GM19351 (cell line): ENCODE data around the gene OR5K3.
A peak's percentile ranks its signal among the peaks of the same experiment; 100 is the strongest.
"Not testable (repeated sequence)": the region's sequence is repeated elsewhere in the genome, so short reads cannot be mapped to it uniquely, and the experiment has no call there.

Experiments
- ATAC-seq: cut with Tn5 transposase; IDR thresholded peaks from one replicate; pipeline ENCODE4 v1.9.1; 2021; ENCODE audit warnings: mild to moderate bottlenecking, moderate library complexity; ENCODE audit not compliant: unreplicated experiment

Gene OR5K3, protein sequence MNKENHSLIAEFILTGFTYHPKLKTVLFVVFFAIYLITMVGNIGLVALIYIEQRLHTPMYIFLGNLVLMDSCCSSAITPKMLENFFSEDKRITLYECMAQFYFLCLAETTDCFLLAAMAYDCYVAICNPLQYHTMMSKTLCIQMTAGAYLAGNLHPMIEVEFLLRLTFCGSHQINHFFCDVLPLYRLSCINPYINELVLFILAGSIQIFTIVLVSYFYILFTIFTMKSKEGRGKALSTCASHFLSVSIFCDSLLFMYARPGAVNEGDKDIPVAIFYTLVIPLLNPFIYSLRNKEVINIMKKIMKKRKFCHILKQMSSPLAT

GRCh38 chr3:98390366-98390765, at the start of gene OR5K3:
OR5K3 (plus strand) TSS chr3:98390666; CDS start chr3:98390666, 0 bp downstream.
- ATAC-seq, result no peak

GRCh38 chr3:98341758-98342157, 48.7 kb upstream of the OR5K3 start:
- ATAC-seq, result no peak

GRCh38 chr3:98343647-98344507, 46.6 kb upstream of the OR5K3 start:
- ATAC-seq, result peak; percentile 69

- ATAC-seq, result no peak
Observed at GRCh38 chr3:98350082-98350481, 40.4 kb upstream of the OR5K3 start.

DNA sequence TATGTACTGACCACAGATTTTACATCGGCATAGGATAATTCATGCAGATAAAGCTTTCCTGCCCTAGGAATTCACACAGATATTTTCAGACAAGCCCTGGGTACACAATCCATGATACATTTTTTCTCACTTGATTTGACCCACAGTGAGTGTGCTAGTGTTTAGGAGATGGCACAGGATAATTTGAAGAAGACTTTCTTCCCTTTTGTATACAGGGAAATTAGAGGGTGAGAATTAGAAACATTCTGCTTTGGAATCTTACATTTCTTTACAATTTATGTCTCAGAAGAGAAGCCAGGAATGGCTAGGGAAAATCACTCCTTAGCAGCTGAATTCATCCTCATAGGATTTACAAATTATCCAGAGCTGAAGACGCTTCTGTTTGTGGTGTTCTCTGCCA, 36.9 kb upstream of the OR5K3 start, which contains the start of gene OR5K4:
OR5K4 (plus strand) TSS at position 301 of the 400 bp plus-strand sequence; CDS start at position 301, 0 bp downstream.
- ATAC-seq, result no peak

- ATAC-seq, result no peak
Observed at GRCh38 chr3:98359250-98359649, 31.2 kb upstream of the OR5K3 start.

DNA sequence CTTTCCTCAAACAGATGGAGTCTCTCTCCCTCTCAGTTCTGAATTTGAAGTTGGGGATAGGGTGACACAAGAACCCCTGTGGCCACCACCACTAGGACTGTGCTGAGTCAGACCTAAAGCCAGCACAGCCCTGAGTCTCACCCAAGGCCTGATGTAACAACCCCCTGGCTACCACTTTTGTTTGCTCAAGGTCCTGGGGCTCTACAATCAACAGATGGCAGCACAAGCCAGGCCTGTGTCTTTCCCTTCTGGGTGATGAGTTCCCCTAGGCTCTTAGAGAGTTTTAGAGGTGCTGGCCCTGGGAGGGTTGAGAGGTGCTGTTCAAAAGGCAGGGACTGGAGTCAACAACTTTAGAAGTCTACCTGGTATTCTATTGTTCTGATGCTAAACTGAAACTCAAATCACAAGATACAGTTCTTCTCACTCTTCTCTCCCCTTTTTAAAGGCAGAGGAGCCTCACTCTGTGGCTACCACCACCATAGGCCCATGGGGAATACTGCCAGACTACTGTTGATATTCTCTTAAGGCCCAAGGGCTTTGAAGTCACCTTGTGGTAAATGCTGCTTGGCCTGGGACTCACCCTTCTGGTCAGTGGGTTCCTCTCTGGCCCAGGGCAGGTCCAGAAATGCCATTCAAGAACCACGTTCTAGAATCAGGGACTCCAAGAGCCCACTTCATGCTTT, 30.3 kb upstream of the OR5K3 start:
- ATAC-seq, result peak; percentile 82

- ATAC-seq, result no peak
Observed at GRCh38 chr3:98360681-98361080, 29.8 kb upstream of the OR5K3 start.

GRCh38 chr3:98361289-98361688, 29.2 kb upstream of the OR5K3 start:
- peak; percentile 47 for ATAC-seq

DNA sequence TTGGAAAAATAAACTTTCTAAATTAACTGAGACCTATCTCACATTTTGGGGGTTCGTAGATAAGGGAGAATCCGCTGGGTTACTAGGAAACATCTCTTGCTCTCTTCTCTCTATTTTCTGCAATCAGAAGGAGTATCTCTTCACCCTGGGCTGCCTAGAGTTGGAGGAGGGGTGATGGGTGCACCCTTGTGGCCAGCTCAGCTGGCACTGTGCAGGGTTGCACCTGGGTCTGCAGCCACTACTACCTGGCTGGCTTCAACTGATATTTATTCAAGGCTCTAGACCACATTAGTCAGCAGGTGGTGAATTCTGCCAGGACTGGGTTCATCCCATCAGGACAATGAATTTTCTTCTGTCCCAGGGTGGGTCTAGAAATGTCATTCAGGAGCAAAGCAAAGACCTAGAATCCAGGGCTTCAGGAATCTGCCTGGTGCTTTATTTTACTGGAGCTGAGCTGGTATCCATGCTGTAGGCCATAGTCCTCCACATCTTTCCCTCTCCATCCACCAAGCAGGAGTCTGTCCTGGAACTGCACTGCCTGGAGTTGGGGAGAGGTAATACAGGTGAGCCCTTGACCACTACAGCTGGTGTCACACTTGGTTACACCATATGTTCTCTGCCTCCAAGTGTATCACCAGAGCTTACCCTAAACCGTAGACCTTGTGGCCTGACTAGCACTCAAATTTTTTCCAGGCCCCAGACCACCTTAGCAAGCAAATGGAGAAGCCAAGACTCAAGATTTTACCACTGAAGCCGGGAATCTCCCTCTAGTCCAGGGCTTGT, 22.8 kb upstream of the OR5K3 start:
- no peak for ATAC-seq

DNA sequence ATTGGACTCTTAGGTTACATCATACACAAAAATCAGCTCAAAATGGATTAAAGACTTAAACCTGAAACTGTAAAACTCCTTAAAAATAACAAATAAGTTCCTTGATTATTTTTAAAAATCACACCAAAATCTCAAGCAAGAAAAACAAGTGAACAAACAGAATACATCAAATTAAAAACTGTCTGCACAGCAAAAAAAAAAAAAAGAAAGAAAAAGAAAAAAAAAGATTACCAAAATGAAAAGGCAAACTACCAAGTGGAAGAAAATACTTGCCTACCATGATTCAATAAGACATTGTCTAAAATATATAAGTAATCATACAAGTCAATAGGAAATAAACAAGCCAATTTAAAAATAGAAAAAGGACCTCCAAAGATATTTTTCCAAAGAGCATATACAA, 19.3 kb upstream of the OR5K3 start:
- no peak for ATAC-seq

- ATAC-seq, result no peak
Observed at GRCh38 chr3:98371853-98372252, 18.6 kb upstream of the OR5K3 start.

DNA sequence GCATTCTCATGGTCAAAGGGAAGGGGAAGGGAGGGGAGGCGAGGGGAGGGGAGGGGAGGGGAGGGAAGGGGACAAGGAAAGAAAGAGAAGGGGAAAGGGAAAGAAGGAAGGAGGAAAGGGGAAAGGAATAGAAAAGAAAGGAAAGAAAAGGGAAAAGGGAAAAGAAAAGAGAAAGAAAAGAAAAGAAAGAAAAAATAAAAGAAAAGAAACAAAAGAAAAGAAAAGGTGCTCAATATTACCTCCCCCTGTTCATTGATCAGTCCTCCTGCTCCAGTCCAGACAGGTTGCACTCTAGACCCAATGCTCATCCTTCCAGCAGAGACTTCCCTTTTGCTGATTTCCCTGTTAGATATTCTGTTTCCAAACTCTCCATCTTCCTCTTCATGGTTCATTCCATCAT, 18.0 kb upstream of the OR5K3 start:
- ATAC-seq, result no peak

GRCh38 chr3:98376631-98377030, 13.8 kb upstream of the OR5K3 start:
- no peak for ATAC-seq

- ATAC-seq, result no peak
Observed at GRCh38 chr3:98388147-98388546, 2.3 kb upstream of the OR5K3 start.

- no peak for ATAC-seq
Observed at GRCh38 chr3:98395101-98395500, 4.6 kb downstream of the OR5K3 start.

DNA sequence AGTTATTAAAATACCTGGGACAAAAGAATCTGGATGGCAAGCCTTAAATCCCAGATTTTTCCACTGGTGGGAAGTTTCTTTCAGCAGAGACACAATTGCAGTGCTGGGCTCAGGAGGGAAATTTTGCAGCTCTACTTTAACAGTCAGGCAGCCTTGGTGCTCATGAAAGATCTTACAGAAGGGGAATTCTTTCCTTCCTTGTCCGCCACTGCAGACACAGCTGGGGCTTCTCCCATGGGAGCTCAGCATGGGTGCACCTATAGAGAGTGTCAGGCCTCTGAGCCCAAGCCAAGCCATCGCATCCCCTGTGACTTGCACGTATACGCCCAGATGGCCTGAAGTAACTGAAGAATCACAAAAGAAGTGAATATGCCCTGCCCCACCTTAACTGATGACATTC, 6.0 kb downstream of the OR5K3 start:
- ATAC-seq, result not testable (repeated sequence)

GRCh38 chr3:98398513-98398912, 8.0 kb downstream of the OR5K3 start:
- ATAC-seq, result no peak

DNA sequence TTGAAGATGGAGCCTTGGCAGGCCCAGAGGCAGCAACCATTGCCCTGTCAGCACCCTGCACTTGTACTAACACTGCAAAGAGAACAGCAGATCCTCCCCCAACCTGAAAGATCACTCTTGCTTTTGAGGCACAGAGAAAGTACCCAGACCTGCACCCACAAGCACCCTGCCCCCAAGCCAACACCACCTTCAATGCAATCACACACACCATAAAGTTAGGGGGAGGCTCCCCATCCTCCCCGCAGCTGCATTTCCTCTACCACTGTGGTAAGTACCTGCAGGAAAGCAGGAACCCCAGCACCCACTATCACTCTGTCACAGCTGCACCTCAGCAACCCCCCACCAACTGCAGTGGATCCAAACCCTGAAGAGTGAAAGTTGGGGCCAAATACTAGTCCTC, 12.0 kb downstream of the OR5K3 start:
- no peak for ATAC-seq

- no peak for ATAC-seq
Observed at GRCh38 chr3:98404010-98404409, 13.5 kb downstream of the OR5K3 start.

DNA sequence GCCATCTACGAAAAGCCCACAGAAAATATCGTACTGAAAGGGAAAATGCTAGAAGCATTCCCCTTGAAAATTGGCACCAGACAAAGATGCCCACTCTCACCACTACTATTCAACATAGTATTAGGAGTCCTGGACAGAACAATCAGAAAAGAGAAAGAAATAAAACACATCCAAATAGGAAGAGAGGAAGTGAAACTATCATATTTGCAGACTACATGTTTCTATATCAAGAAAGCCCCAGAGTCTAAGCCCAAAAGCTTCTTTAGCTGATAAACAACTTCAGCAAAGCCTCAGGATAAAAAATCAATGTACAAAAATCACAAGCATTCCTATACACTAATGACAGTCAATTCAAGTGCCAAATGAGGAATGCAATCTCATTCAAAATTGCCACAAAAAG, 15.6 kb downstream of the OR5K3 start:
- ATAC-seq, result peak; percentile 90
